ENCODE measurements around the gene C16orf96.

- TF ChIP-seq CTCF (conservative IDR thresholded peaks at IDR 0.05) = no peak
- TF ChIP-seq ZFX (IDR thresholded peaks at IDR 0.05) = no peak
Measured at GRCh38 chr16:4599545-4599944, 43.4 kb downstream of the C16orf96 start.

Data from C4-2B (cell line).